ENCODE measurements around the gene OXGR1.
"Not testable (repeated sequence)": the region's sequence is repeated elsewhere in the genome, so short reads cannot be mapped to it uniquely, and the experiment has no call there.

Gene OXGR1

GRCh38 chr13:96994017-96994857, at the start of gene OXGR1:
Gene OXGR1, minus strand, starts transcription at chr13:96994476. Its CDS starts 6,717 bp downstream, at chr13:96987759.
- peak; percentile 29 for DNase-seq (ENCODE audit: low spot score)

GRCh38 chr13:97043302-97043701, 49.0 kb upstream of the OXGR1 start:
- no peak for DNase-seq (ENCODE audit: low spot score)

- peak; percentile 78 for DNase-seq (ENCODE audit: low spot score)
Observed at GRCh38 chr13:97030705-97031452, 36.6 kb upstream of the OXGR1 start.

GRCh38 chr13:97028441-97029299, 34.4 kb upstream of the OXGR1 start:
- peak; percentile 52 for DNase-seq (ENCODE audit: low spot score)

- no peak for DNase-seq (ENCODE audit: low spot score)
Observed at GRCh38 chr13:97027162-97027554, 32.9 kb upstream of the OXGR1 start.

- DNase-seq (ENCODE audit: low spot score) = no peak
Observed at GRCh38 chr13:97026531-97027161, 32.4 kb upstream of the OXGR1 start.

GRCh38 chr13:97023812-97024211, 29.5 kb upstream of the OXGR1 start:
- not testable (repeated sequence) for DNase-seq (ENCODE audit: low spot score)

- DNase-seq (ENCODE audit: low spot score) = no peak
Observed at GRCh38 chr13:97023117-97023516, 28.8 kb upstream of the OXGR1 start.

GRCh38 chr13:97021241-97021640, 27.0 kb upstream of the OXGR1 start:
- no peak for DNase-seq (ENCODE audit: low spot score)

GRCh38 chr13:97020689-97021240, 26.5 kb upstream of the OXGR1 start:
- no peak for DNase-seq (ENCODE audit: low spot score)

GRCh38 chr13:97020194-97020593, 25.9 kb upstream of the OXGR1 start:
- no peak for DNase-seq (ENCODE audit: low spot score)

- DNase-seq (ENCODE audit: low spot score) = no peak
Observed at GRCh38 chr13:97019236-97019635, 25.0 kb upstream of the OXGR1 start.

- DNase-seq (ENCODE audit: low spot score) = peak; percentile 81
Observed at GRCh38 chr13:97018029-97018819, 23.9 kb upstream of the OXGR1 start.

GRCh38 chr13:97017322-97017721, 23.0 kb upstream of the OXGR1 start:
- no peak for DNase-seq (ENCODE audit: low spot score)

GRCh38 chr13:97015661-97016350, 21.5 kb upstream of the OXGR1 start:
- DNase-seq (ENCODE audit: low spot score) = no peak

GRCh38 chr13:97012251-97013048, 18.2 kb upstream of the OXGR1 start:
- DNase-seq (ENCODE audit: low spot score) = no peak

GRCh38 chr13:97011446-97012131, 17.3 kb upstream of the OXGR1 start:
- peak; percentile 17 for DNase-seq (ENCODE audit: low spot score)

- DNase-seq (ENCODE audit: low spot score) = no peak
Observed at GRCh38 chr13:97008643-97009042, 14.4 kb upstream of the OXGR1 start.

Data from Ammon's horn (tissue), 1 donor.